Upper lobe of left lung (tissue), 4 donors: ENCODE results near the gene POLD2.

Experiments used
- CTCF ChIP-seq, 6 experiments: fragments of 450-650 bp in 4 of 6; fragments of 200-600 bp in 2 of 6; sonication (generic) in 2 of 6; IDR thresholded peaks; one replicate each; pipeline ENCODE4 v1.5.1; 2016 to 2019; ENCODE audit warnings: antibody characterized with exemption in 6 of 6
- POLR2A ChIP-seq, 4 donors: fragments of 450-650 bp; IDR thresholded peaks; one replicate each; pipeline ENCODE4 v1.5.1; 2016 to 2017; ENCODE audit warnings: antibody characterized with exemption in 4 of 4, mild to moderate bottlenecking in 2 of 4

GRCh38 chr7:44128721-44129582, 5.6 kb upstream of the POLD2 start:
- no peak for TF ChIP-seq CTCF (IDR thresholded peaks at IDR 0.05)
- no peak for TF ChIP-seq POLR2A (IDR thresholded peaks at IDR 0.05)
